ENCODE results near the gene PLEKHM1.

- TF ChIP-seq RNF2 (conservative IDR thresholded peaks at IDR 0.05; ENCODE audit: low read depth), result no peak
- TF ChIP-seq JUNB (CRISPR knock-in tag; IDR thresholded peaks at IDR 0.05; ENCODE audit: borderline replicate concordance), result no peak
- no peak for TF ChIP-seq U2AF2 (IDR thresholded peaks at IDR 0.05; ENCODE audit: low read depth, low read length)
- no peak for TF ChIP-seq ZNF512B (CRISPR knock-in tag; IDR thresholded peaks at IDR 0.05; ENCODE audit: borderline replicate concordance)
- TF ChIP-seq EZH2 (conservative IDR thresholded peaks at IDR 0.05; ENCODE audit: low read depth, low read length), result no peak
- no peak for TF ChIP-seq EP300 (IDR thresholded peaks at IDR 0.05; ENCODE audit: low read depth in 2 of 2, low read length in 2 of 2)
- TF ChIP-seq EP300 (CRISPR knock-in tag; IDR thresholded peaks at IDR 0.05; ENCODE audit: borderline replicate concordance), result no peak
- TF ChIP-seq POLR2AphosphoS5 (IDR thresholded peaks at IDR 0.05; ENCODE audit: low read depth, low read length), result no peak
- no peak for TF ChIP-seq CTCF (CRISPR knock-in tag; IDR thresholded peaks at IDR 0.05)
- TF ChIP-seq, protein P1, sequence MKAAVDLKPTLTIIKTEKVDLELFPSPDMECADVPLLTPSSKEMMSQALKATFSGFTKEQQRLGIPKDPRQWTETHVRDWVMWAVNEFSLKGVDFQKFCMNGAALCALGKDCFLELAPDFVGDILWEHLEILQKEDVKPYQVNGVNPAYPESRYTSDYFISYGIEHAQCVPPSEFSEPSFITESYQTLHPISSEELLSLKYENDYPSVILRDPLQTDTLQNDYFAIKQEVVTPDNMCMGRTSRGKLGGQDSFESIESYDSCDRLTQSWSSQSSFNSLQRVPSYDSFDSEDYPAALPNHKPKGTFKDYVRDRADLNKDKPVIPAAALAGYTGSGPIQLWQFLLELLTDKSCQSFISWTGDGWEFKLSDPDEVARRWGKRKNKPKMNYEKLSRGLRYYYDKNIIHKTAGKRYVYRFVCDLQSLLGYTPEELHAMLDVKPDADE (CRISPR knock-in tag; IDR thresholded peaks at IDR 0.05), result no peak
These were observed 52.8 kb downstream of the PLEKHM1 start for GRCh38 chr17:45437465-45438283.
